H7 (cell line): ENCODE results near the gene ANKS1B. TPM values are rescaled to one million over a fixed set of nuclear protein-coding genes. Genes with fewer than 3 reads are reported as not detected.
"Not testable (repeated sequence)": the region's sequence is repeated elsewhere in the genome, so short reads cannot be mapped to it uniquely, and the experiment has no call there.

Experiments
- DNase-seq: peaks from one replicate; pipeline ENCODE4 v3.0.0; 2012
- H3K27me3 ChIP-seq: 2 replicates; pipeline ENCODE4 v1.6.0; 2011; ENCODE audit warnings: mild to moderate bottlenecking, low read length; ENCODE audit not compliant: control insufficient read depth, insufficient read depth
- H3K36me3 ChIP-seq: replicated peaks from 2 replicates; pipeline ENCODE4 v1.5.1; 2011; ENCODE audit warnings: low read length; ENCODE audit not compliant: control insufficient read depth, insufficient read depth
- H3K4me3 ChIP-seq: 2 replicates; pipeline ENCODE4 v1.5.1; 2011; ENCODE audit warnings: low read depth, mild to moderate bottlenecking, control low read depth, low read length, moderate library complexity; ENCODE audit not compliant: insufficient read depth
- total RNA-seq: library from RNA; depleted of rRNA; stranded (reverse); fragments of >200 nt; shearing (Covaris generic); gene quantifications from 2 replicates; pipeline ENCODE4 v1.2.3, GENCODE V29; 2014

ANKS1B gene
- total RNA-seq, 1 experiment from 2014 or later = 3.5 TPM

DNA sequence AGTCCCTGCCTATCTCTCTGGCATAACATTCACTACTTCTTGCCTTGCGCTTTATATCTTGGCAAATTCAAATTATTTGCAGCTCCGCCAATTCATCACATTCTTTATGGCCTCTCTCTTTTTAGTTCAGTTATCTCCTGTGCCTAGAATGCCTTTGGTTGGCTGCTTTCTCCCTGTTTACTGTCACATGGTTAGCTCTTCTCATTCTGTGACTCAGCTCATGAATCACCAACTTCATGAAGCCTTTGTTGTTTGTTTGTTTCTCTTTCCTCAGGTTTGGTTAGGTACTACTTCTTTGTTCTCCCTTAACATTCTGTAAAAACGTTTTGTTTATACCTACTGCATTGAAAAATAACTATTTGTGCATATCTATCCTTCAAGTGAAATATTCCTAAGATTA is 713.7 kb downstream of the ANKS1B start:
- no peaks in the 10 kb centered on the region for H3K27me3 ChIP-seq
- no peak overlapping the region for H3K4me3 ChIP-seq
- no peak for DNase-seq
- no peaks in the 10 kb centered on the region for H3K36me3 ChIP-seq

- no peaks in the 10 kb centered on the region for H3K36me3 ChIP-seq
- no peak for DNase-seq
- no peaks in the 10 kb centered on the region for H3K27me3 ChIP-seq
- H3K4me3 ChIP-seq = no peak overlapping the region
These were observed 717.7 kb downstream of the ANKS1B start for GRCh38 chr12:99267038-99267437.

DNA sequence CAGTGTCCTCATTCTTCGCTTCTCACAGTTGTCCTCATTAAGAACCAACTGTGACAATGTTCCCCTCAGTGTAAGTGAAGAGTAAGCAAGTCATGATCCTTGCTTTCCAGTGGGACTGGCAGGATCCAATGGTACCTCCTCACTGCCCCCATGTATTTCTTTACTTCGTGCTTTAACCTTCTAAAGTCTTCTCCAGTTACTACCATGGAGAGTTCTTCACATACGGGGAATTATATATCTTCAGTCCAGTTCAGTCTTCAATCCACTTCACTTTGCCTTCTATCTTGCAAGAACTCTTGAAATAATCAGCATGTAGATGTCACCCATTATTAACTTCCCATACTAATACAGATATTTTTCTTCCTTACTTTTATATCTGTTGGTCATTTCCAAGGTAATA is 719.1 kb downstream of the ANKS1B start:
- no peak for DNase-seq
- Histone ChIP-seq H3K4me3 (no peak overlapping the region), H3K36me3 (no peaks in the 10 kb centered on the region), H3K27me3 (no peaks in the 10 kb centered on the region)

DNA sequence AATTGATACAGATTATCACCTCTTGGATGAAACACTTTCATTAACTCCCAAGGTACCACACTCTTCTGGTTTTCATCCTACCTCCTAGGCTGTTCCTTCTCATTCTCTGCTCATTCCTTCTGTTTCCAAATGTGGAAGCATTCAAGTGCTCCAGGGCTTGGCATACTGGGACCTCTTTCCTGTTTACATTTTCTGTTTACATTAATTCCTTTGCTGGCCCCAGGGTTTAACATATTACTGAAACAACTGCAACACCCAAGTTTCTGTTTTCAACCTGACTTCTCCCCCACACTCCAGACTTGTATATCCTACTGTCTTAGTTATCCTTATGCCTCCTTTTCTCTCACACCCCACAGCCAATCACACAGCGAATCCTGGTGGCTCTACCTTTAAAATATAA is 723.5 kb downstream of the ANKS1B start:
- DNase-seq = no peak
- no peak overlapping the region for H3K4me3 ChIP-seq
- no peaks in the 10 kb centered on the region for H3K27me3 ChIP-seq
- no peaks in the 10 kb centered on the region for H3K36me3 ChIP-seq

DNA sequence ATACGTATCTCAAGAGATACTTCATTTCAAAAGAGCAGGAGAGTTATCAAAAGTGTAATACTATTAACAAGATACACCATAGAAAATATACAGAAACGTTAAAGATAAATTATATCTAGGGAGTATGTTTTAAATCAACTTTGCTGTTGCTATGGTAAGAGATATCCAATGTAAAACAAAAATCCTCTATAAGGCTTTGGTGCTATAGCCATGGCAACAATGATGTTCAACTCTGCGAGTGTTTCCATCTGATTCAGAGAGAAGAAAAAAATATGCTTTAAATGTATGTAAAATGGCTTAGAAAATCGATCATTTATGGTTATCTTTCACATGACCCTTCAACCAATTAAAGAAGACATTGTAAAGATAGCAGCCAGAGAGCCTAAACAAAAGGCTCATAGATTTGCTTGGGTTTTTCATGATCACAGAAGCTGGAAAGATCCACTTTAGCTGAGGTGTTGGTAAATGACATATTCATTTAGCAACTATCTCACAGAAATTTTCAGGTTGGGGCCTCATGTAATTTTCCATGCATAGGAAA is 724.2 kb downstream of the ANKS1B start:
- Histone ChIP-seq H3K27me3 (no peaks in the 10 kb centered on the region), H3K36me3 (no peaks in the 10 kb centered on the region), H3K4me3 (no peak overlapping the region)
- no peak for DNase-seq

DNA sequence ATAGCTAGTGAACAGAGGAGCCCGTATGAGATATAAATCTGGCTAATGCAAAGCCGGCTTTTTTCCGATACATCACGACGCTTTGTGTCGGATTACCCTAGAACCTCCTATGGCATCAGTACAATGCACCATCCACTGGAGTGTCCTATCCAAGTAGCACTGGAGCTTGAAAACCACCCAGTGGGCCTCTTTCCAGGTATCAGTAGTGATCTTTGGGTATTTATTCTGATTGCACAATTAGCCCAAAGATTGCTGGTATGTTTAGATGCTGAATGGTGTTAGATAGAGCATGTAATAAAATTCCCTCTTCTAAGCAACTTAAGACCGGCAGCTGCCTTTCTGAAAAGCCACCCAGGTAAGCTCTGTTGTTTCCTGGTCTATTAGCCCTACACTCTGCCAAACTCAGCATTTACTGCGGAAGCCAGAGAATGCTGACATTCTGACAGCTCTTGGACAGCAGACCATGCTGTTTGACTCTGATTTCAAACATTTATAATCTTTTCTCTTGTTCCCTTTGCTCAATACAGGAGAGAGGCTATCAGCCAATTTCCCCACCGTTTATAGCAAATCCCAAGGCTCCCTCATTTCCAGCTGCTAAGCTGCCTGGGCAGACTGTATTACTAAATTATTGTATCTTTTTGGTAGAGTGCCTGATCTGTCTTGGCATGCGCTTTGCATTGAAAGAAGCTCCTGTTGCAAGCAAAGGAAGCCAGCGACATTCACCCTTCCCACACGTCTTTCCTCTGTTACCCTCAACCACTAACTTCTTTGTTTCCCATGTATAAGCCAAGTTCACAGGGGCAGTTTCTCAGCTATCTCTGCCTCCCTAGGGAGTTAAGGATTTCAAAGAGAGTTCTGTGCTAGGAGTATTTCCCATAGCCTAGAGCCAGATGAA is 725.4 kb downstream of the ANKS1B start:
- H3K36me3 ChIP-seq = no peaks in the 10 kb centered on the region
- no peak overlapping the region for H3K4me3 ChIP-seq
- no peaks in the 10 kb centered on the region for H3K27me3 ChIP-seq
- DNase-seq = peak; percentile 17

- no peak for DNase-seq
- Histone ChIP-seq H3K27me3 (no peaks in the 10 kb centered on the region), H3K4me3 (no peak overlapping the region), H3K36me3 (no peaks in the 10 kb centered on the region)
These were observed 727.1 kb downstream of the ANKS1B start for GRCh38 chr12:99257672-99258071.

DNA sequence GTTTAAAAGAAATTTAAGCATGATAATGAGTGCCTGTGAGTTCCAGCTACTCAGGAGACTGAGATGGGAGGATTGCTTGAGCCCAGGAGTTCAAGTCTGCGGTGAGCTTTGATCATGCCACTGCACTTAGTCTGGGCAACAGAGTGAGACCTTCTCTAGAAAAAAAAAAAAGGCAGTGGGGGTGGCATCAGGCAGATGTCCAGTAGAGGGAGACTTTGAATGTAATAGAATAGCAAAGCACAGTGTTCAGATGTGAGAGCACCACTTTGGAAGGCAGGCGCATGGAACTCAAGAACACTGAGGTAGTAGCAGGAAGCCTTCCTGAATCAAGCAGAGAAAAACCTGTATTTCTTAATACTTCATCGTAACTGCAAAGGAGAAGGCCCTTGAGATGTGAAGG is 731.7 kb downstream of the ANKS1B start:
- Histone ChIP-seq H3K27me3 (no peaks in the 10 kb centered on the region), H3K4me3 (no peak overlapping the region), H3K36me3 (no peaks in the 10 kb centered on the region)
- peak; percentile 13 for DNase-seq

DNA sequence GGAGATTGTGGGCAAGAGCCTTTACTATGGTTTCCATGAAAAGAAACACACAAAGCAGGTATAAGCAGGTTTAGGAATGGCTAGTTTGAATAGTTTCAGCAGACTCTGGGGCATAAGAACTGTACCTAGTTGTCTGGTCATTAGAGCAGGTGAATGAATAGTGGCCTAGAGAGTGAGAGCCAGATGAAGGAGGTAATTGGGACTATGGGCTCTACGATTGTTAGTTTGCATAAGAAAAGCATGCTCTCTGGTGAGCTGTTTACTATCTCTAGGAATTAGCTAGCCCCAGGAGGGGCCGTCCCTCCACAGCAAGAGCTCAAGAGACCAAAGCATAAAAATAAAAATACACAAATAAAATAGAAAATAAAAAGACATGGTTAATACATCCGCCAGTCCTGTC is 734.6 kb downstream of the ANKS1B start:
- Histone ChIP-seq H3K4me3 (no peak overlapping the region), H3K27me3 (no peaks in the 10 kb centered on the region), H3K36me3 (no peaks in the 10 kb centered on the region)
- DNase-seq = no peak

DNA sequence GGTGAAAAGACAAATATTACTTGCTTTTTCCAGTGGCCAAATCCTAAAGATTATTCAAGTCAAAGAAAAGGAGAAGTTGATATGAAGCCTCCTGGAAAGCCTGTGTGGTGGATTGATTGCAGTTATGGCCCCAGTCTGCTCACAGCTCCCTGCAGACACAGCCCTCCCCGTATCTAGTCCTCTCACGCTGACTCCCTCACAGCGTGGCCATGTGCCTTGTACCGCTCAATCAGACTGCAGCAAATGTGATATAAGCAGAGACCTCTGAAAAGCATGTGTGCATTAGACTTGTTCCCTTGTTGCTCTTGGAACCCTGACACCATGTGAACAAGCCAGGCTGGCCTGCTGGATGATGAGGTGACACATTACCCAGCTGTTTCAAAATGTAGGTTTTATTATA is 735.2 kb downstream of the ANKS1B start:
- Histone ChIP-seq H3K36me3 (no peaks in the 10 kb centered on the region), H3K27me3 (no peaks in the 10 kb centered on the region), H3K4me3 (no peak overlapping the region)
- DNase-seq = no peak

DNA sequence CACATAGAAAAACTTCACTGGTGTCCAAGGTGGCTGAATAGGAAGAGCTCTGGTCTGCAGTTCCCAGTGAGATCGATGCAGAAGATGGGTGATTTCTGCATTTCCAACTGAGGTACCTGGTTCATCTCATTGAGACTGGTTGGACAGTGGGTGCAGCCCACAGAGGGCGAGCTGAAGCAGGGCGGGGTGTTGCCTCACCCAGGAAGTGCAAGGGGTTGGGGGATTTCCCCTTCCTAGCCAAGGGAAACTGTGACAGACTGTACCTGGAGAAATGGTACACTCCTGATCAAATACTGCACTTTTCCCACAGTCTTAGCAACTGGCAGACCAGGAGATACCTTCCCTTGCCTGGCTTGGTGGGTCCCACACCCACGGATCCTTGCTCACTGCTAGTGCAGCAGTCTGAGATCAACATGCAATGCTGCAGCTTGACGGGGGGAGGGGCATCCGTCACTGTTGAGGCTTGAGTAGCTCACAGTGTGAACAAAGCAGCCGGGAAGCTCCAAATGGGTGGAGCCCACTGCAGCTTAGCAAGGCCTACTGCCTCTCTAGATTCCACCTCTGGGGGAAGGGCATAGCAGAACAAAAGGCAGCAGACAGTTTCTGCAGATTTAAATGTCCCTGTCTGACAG is 746.7 kb downstream of the ANKS1B start:
- H3K4me3 ChIP-seq, H3K27me3 ChIP-seq, H3K36me3 ChIP-seq: not testable (repeated sequence)
- DNase-seq = peak; percentile 7

DNA sequence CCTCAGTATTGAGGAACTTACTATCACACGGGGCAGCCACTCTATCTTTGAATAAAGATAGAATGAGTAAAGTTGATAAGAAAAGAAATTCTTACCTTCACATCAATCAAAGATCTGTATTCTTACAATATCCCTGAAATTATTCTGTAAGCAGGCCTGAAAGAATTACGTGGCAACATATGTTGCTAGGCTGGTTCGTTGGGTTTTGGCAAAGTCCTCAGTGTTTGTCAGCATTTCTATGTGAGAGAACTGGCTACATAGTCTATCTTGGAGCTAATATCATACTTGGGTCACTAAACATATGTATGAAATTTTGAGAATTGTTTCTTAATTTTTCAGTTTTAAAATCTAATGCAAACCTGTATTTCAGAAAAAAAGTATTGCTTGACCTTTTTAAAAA is 749.4 kb downstream of the ANKS1B start:
- Histone ChIP-seq H3K36me3 (no peaks in the 10 kb centered on the region), H3K27me3 (no peaks in the 10 kb centered on the region), H3K4me3 (no peak overlapping the region)
- no peak for DNase-seq

GRCh38 chr12:99234702-99235101 is 750.0 kb downstream of the ANKS1B start:
- DNase-seq = no peak
- no peak overlapping the region for H3K4me3 ChIP-seq

GRCh38 chr12:99232324-99232723 is 752.4 kb downstream of the ANKS1B start:
- no peak for DNase-seq
- H3K4me3 ChIP-seq = no peak overlapping the region
- H3K36me3 ChIP-seq = no peaks in the 10 kb centered on the region
- no peaks in the 10 kb centered on the region for H3K27me3 ChIP-seq

More at GRCh38 chr12:99234702-99235101, 750.0 kb downstream of the ANKS1B start:
- Histone ChIP-seq H3K27me3 (no peaks in the 10 kb centered on the region), H3K36me3 (no peaks in the 10 kb centered on the region)

DNA sequence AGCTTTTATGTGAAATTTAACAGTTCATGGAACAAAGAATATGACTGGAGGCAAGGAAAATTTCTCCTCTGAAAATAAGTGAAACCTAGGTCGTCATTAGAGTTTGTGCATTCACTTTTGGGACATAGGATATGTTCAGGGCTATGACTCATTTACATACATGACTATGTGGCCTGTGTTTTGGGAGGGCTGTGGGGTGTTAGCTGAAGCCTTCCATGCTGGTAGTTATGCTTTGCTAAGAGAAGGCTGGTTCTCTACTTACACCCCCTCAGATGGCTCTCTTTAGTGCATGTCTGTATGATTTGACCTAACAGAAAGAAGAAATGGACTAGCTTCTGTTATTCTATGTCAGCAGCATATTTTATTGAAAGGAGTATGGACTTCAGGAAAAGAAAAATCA is 753.7 kb downstream of the ANKS1B start:
- H3K36me3 ChIP-seq = no peaks in the 10 kb centered on the region
- DNase-seq = no peak
- H3K27me3 ChIP-seq = no peaks in the 10 kb centered on the region
- no peak overlapping the region for H3K4me3 ChIP-seq
